ENCODE results near the gene KCNJ15. TPM values are rescaled to one million over a fixed set of nuclear protein-coding genes. Genes with fewer than 3 reads are reported as not detected.

KCNJ15 gene
- total RNA-seq, 4 donors from 2014 or later = 0.14 to 0.16 TPM; not detected in 2

DNA sequence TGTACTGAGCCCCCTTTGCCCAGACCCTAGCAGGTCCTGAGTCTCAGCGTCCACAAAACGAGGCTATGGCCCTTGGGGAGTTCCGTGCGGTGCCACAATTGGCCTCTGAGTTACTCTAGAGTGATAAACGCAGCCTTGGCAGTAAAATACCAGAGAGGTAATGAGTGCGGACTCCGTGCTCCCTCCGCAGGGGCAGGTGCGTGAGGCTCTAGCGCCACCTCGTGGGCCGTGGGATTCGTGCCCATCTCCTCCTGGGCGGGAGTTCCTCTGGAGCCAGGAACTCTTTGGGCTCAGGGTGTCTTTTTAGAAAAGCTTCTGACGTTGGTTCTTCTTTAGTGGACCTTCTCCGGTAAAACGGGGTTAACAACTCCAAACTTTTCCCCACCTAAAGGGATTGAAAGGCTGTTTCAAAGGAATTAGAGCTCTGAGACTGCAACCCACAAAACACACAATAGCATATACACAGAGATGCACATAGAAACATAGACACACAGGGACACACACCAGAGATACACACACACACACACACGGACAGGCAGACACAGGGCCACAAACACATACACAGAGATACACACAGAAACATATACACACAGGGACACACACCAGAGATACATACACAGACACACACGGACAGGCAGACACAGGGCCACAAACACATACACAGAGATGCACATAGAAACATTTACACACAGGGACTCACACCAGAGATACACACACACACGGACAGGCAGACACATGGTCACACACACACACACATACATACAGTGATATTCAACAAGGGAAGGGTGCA lies 99.4 kb downstream of the KCNJ15 start:
- H3K9me3 ChIP-seq = no peaks in the 10 kb centered on the region
- H3K27ac ChIP-seq = no peak overlapping the region
- TF ChIP-seq POLR2AphosphoS5 (IDR thresholded peaks at IDR 0.05) = no peak
- TF ChIP-seq, protein P1, sequence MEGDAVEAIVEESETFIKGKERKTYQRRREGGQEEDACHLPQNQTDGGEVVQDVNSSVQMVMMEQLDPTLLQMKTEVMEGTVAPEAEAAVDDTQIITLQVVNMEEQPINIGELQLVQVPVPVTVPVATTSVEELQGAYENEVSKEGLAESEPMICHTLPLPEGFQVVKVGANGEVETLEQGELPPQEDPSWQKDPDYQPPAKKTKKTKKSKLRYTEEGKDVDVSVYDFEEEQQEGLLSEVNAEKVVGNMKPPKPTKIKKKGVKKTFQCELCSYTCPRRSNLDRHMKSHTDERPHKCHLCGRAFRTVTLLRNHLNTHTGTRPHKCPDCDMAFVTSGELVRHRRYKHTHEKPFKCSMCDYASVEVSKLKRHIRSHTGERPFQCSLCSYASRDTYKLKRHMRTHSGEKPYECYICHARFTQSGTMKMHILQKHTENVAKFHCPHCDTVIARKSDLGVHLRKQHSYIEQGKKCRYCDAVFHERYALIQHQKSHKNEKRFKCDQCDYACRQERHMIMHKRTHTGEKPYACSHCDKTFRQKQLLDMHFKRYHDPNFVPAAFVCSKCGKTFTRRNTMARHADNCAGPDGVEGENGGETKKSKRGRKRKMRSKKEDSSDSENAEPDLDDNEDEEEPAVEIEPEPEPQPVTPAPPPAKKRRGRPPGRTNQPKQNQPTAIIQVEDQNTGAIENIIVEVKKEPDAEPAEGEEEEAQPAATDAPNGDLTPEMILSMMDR (IDR thresholded peaks at IDR 0.05) = peak; percentile 84 to 93 (median 91)
- peaks cover 19% of the 10 kb centered on the region for H3K27me3 ChIP-seq
- H3K4me1 ChIP-seq = peaks cover 0 to 9% (median 2%) of the 10 kb centered on the region in 4 donors
- in situ Hi-C loops (cut with MboI; ENCODE audit: low pct_ligation_motif_present in 1 of 4, low pct_unique_long_range_greater_than_20kb in 1 of 4, low sequenced_read_pairs in 3 of 4) = loop anchor here (10.0 to 25.0 kb wide), 3 partner anchors 141 to 669 kb away; no protein-coding TSS in a partner anchor
- 5 to 11% methylated on average over 4 to 20 of the region's 20 CpGs for WGBS, 2 donors (ENCODE audit: low coverage in 1 of 2)
- intact Hi-C loops (cut with DNase I; ENCODE audit: low total_unique reads) = no loop called here
- no peaks in the 10 kb centered on the region for H3K36me3 ChIP-seq
- DNase-seq = peak; percentile 82
- no peak overlapping the region for H3K4me3 ChIP-seq

Other genes with a start within 250 kb of the KCNJ15 start
- 1 to 10 TPM; 1.5 to 8.6 (median 3.7) TPM for gene ERG, start 241.5 kb downstream of the KCNJ15 start, total RNA-seq

Measured in transverse colon (tissue), 4 donors.